RWPE2 (cell line): ENCODE measurements around the gene SLC22A8.

Source experiments
- ATAC-seq: fragments of 200-7000 bp; cut with Tn5 transposase; 3 replicates; pipeline ENCODE4 v1.9.1; 2021; ENCODE audit warnings: low read depth
- DNase-seq: peaks from one replicate; pipeline ENCODE4 v3.0.0-alpha.2; 2020; ENCODE audit warnings: low spot score
- H3K27ac ChIP-seq: fragments of 450-650 bp; 2 replicates; pipeline ENCODE4 v1.5.1; 2017; ENCODE audit warnings: mild to moderate bottlenecking; ENCODE audit not compliant: poor library complexity, severe bottlenecking
- H3K27me3 ChIP-seq: fragments of 250-450 bp; sonication (Bioruptor Pico); 2 replicates; pipeline ENCODE4 v1.5.1; 2021; ENCODE audit warnings: mild to moderate bottlenecking, moderate library complexity; ENCODE audit not compliant: insufficient read depth, poor library complexity, severe bottlenecking
- H3K36me3 ChIP-seq: fragments of 250-450 bp; sonication (Bioruptor Pico); 2 replicates; pipeline ENCODE4 v1.5.1; 2020; ENCODE audit warnings: low read depth, mild to moderate bottlenecking, moderate library complexity
- H3K4me1 ChIP-seq: fragments of 250-450 bp; sonication (Bioruptor Pico); 2 replicates; pipeline ENCODE4 v1.5.1; 2021; ENCODE audit warnings: mild to moderate bottlenecking, moderate library complexity; ENCODE audit not compliant: insufficient read depth, poor library complexity, severe bottlenecking
- H3K4me3 ChIP-seq: fragments of 250-450 bp; sonication (Bioruptor Pico); 2 replicates; pipeline ENCODE4 v1.5.1; 2021; ENCODE audit warnings: mild to moderate bottlenecking, moderate library complexity; ENCODE audit not compliant: severe bottlenecking
- H3K9me3 ChIP-seq: fragments of 250-450 bp; sonication (Bioruptor Pico); 2 replicates; pipeline ENCODE4 v1.5.1; 2021; ENCODE audit warnings: mild to moderate bottlenecking, moderate library complexity; ENCODE audit not compliant: severe bottlenecking
- CTCF ChIP-seq: fragments of 450-650 bp; IDR thresholded peaks from one replicate; pipeline ENCODE4 v1.5.1; 2017; ENCODE audit warnings: mild to moderate bottlenecking, moderate library complexity; ENCODE audit not compliant: poor library complexity, severe bottlenecking

SLC22A8 gene

GRCh38 chr11:62961017-62961570, 54.5 kb downstream of the SLC22A8 start:
- Histone ChIP-seq H3K4me1 (no peaks in the 10 kb centered on the region), H3K27ac (no peak overlapping the region), H3K36me3 (no peaks in the 10 kb centered on the region), H3K9me3 (no peaks in the 10 kb centered on the region), H3K4me3 (no peak overlapping the region), H3K27me3 (peaks cover 9% of the 10 kb centered on the region)
- DNase-seq, result no peak
- TF ChIP-seq CTCF, result no peak
- ATAC-seq, result no peak

GRCh38 chr11:62959422-62959980, 56.1 kb downstream of the SLC22A8 start:
- H3K36me3 ChIP-seq, result no peaks in the 10 kb centered on the region
- no peaks in the 10 kb centered on the region for H3K27me3 ChIP-seq
- no peak for ATAC-seq
- H3K9me3 ChIP-seq, result no peaks in the 10 kb centered on the region
- no peak overlapping the region for H3K4me3 ChIP-seq
- no peaks in the 10 kb centered on the region for H3K4me1 ChIP-seq
- no peak for TF ChIP-seq CTCF
- DNase-seq, result no peak
- H3K27ac ChIP-seq, result no peak overlapping the region

GRCh38 chr11:62958547-62959421, 56.9 kb downstream of the SLC22A8 start:
- no peak overlapping the region for H3K27ac ChIP-seq
- DNase-seq, result no peak
- no peak for ATAC-seq

GRCh38 chr11:62957147-62957546, 58.5 kb downstream of the SLC22A8 start:
- no peak overlapping the region for H3K4me3 ChIP-seq
- TF ChIP-seq CTCF, result no peak
- H3K27ac ChIP-seq, result no peak overlapping the region

More at GRCh38 chr11:62958547-62959421, 56.9 kb downstream of the SLC22A8 start:
- Histone ChIP-seq H3K9me3 (no peaks in the 10 kb centered on the region), H3K4me3 (no peak overlapping the region), H3K27me3 (no peaks in the 10 kb centered on the region), H3K36me3 (no peaks in the 10 kb centered on the region), H3K4me1 (no peaks in the 10 kb centered on the region)
- TF ChIP-seq CTCF, result no peak

More at GRCh38 chr11:62957147-62957546, 58.5 kb downstream of the SLC22A8 start:
- Histone ChIP-seq H3K4me1 (no peaks in the 10 kb centered on the region), H3K36me3 (no peaks in the 10 kb centered on the region), H3K9me3 (no peaks in the 10 kb centered on the region), H3K27me3 (no peaks in the 10 kb centered on the region)
- DNase-seq, result no peak
- ATAC-seq, result no peak
